ENCODE results near the gene TNP1.

The TNP1 gene

GRCh38 chr2:216837740-216838139, 22.1 kb downstream of the TNP1 start:
- no peak for DNase-seq

- DNase-seq: no peak
Observed at GRCh38 chr2:216833061-216833460, 26.8 kb downstream of the TNP1 start.

- DNase-seq: no peak
Observed at GRCh38 chr2:216830346-216830745, 29.5 kb downstream of the TNP1 start.

- no peak for DNase-seq
Observed at GRCh38 chr2:216829533-216829932, 30.3 kb downstream of the TNP1 start.

- no peak for DNase-seq
Observed at GRCh38 chr2:216827073-216827720, 32.7 kb downstream of the TNP1 start.

- DNase-seq: no peak
Observed at GRCh38 chr2:216822470-216822869, 37.4 kb downstream of the TNP1 start.

GRCh38 chr2:216820709-216821108, 39.2 kb downstream of the TNP1 start:
- DNase-seq: no peak

GRCh38 chr2:216819766-216820165, 40.1 kb downstream of the TNP1 start:
- no peak for DNase-seq

- no peak for DNase-seq
Observed at GRCh38 chr2:216819055-216819454, 40.8 kb downstream of the TNP1 start.

GRCh38 chr2:216810399-216811160, 49.3 kb downstream of the TNP1 start:
- no peak for DNase-seq

Measured in NCI-H187 (cell line).